K562 (cell line): ENCODE measurements around the gene ZKSCAN3. TPM values are rescaled to one million over a fixed set of nuclear protein-coding genes. Genes with fewer than 3 reads are reported as not detected.

Experiments
- CBX5 ChIP-seq: IDR thresholded peaks from 2 replicates; pipeline ENCODE4 v1.6.1; 2014; ENCODE audit warnings: low read depth, borderline replicate concordance
- CEBPG ChIP-seq, 3 experiments: fragments of 200-800 bp in 1 of 3; sonication (Bioruptor generic) in 1 of 3; sonication (generic) in 1 of 3; formaldehyde crosslinking in 1 of 3; IDR thresholded peaks in 2 of 3; conservative IDR thresholded peaks in 1 of 3; 2 replicates each; pipeline versions ENCODE4 v1.6.1 to v1.8.0; 2016 to 2022; ENCODE audit warnings: missing compliant biosample characterization in 2 of 3, missing genetic modification characterization in 2 of 3, mild to moderate bottlenecking in 1 of 3, missing genetic modification reagents in 1 of 3
- ELF2 ChIP-seq: fragments of 250-450 bp; sonication (Bioruptor Pico); IDR thresholded peaks from 2 replicates; pipeline ENCODE4 v1.5.0; 2021; ENCODE audit warnings: mild to moderate bottlenecking
- EZH2 ChIP-seq: IDR thresholded peaks from 2 replicates; pipeline ENCODE4 v1.6.1; 2012; ENCODE audit warnings: low read depth, mild to moderate bottlenecking, inconsistent platforms, low read length, borderline replicate concordance
- FOXA3 ChIP-seq, 2 experiments: fragments of 450-650 bp in 1 of 2; sonication (generic) in 1 of 2; formaldehyde crosslinking; IDR thresholded peaks in 1 of 2; conservative IDR thresholded peaks in 1 of 2; 2 replicates each; pipeline versions ENCODE4 v1.4.0 to v1.8.0; 2020 to 2022; ENCODE audit warnings: mild to moderate bottlenecking in 2 of 2, missing genetic modification reagents in 1 of 2
- FOXK1 ChIP-seq: sonication (generic); formaldehyde crosslinking; IDR thresholded peaks from 2 replicates; pipeline ENCODE4 v1.8.0; 2022; ENCODE audit warnings: missing genetic modification reagents, mild to moderate bottlenecking, borderline replicate concordance
- FUS ChIP-seq: fragments of 200-400 bp; formaldehyde crosslinking; optimal IDR thresholded peaks from 2 replicates; pipeline ENCODE3; 2017; ENCODE audit warnings: low read depth, low read length
- HDAC6 ChIP-seq: IDR thresholded peaks from 2 replicates; pipeline ENCODE4 v1.6.1; 2012; ENCODE audit warnings: low read depth, mild to moderate bottlenecking, control low read depth, inconsistent platforms, low read length, moderate library complexity
- IRF2 ChIP-seq: sonication (generic); formaldehyde crosslinking; IDR thresholded peaks from 2 replicates; pipeline ENCODE4 v1.8.1; 2022; ENCODE audit warnings: mild to moderate bottlenecking, missing genetic modification reagents
- LARP7 ChIP-seq: fragments of 450-650 bp; IDR thresholded peaks from 2 replicates; pipeline ENCODE4 v1.6.1; 2016
- POLR3A ChIP-seq: IDR thresholded peaks from 2 replicates; pipeline ENCODE4 v1.6.1; 2011; ENCODE audit warnings: borderline replicate concordance, mild to moderate bottlenecking, moderate library complexity; ENCODE audit not compliant: insufficient read length, insufficient read depth; ENCODE audit errors: extremely low read depth
- PURB ChIP-seq: sonication (generic); formaldehyde crosslinking; IDR thresholded peaks from 2 replicates; pipeline ENCODE4 v1.9.0; 2021; ENCODE audit warnings: low read depth, mild to moderate bottlenecking, missing genetic modification reagents
- RBM25 ChIP-seq: fragments of 200-400 bp; formaldehyde crosslinking; IDR thresholded peaks from 2 replicates; pipeline ENCODE4 v1.6.1; 2018; ENCODE audit warnings: low read length, low read depth, moderate library complexity; ENCODE audit not compliant: severe bottlenecking
- SMARCE1 ChIP-seq: fragments of 450-650 bp; IDR thresholded peaks from 2 replicates; pipeline ENCODE4 v1.7.1; 2016; ENCODE audit warnings: mild to moderate bottlenecking
- SRF ChIP-seq, 2 experiments: fragments of 250-450, 450-650 bp in 1 of 2; sonication (Bioruptor Pico) in 1 of 2; sonication (generic) in 1 of 2; formaldehyde crosslinking; IDR thresholded peaks; 2 replicates each; pipeline versions ENCODE4 v1.5.0 to v1.5.1; 2020 to 2022; ENCODE audit warnings: mild to moderate bottlenecking in 1 of 2, missing genetic modification reagents in 1 of 2
- TARDBP ChIP-seq: fragments of 450-650 bp; IDR thresholded peaks from 2 replicates; pipeline ENCODE4 v1.6.1; 2016
- TEAD1 ChIP-seq, 2 experiments: fragments of 450-650 bp in 1 of 2; sonication (generic) in 1 of 2; formaldehyde crosslinking; IDR thresholded peaks; 2 replicates each; pipeline versions ENCODE4 v1.4.0 to v1.8.0; 2020 to 2022; ENCODE audit warnings: mild to moderate bottlenecking in 2 of 2, missing genetic modification reagents in 1 of 2
- ZKSCAN3 ChIP-seq: fragments of 250-450 bp; sonication (Bioruptor Pico); IDR thresholded peaks from 2 replicates; pipeline ENCODE4 v1.4.0; 2020
- ZNF143 ChIP-seq: sonication (generic); formaldehyde crosslinking; IDR thresholded peaks from 2 replicates; pipeline ENCODE4 v1.9.0; 2022; ENCODE audit warnings: mild to moderate bottlenecking, missing genetic modification reagents
- ZNF212 ChIP-seq: fragments of 450-650 bp; formaldehyde crosslinking; IDR thresholded peaks from 2 replicates; pipeline ENCODE4 v1.4.0; 2020; ENCODE audit warnings: mild to moderate bottlenecking
- ZNF311 ChIP-seq: fragments of 250-450 bp; sonication (Bioruptor Pico); IDR thresholded peaks from 2 replicates; pipeline ENCODE4 v1.4.0; 2020; ENCODE audit warnings: mild to moderate bottlenecking, moderate library complexity
- polyA plus RNA-seq, 8 experiments: library from polyadenylated mRNA; depleted of rRNA in 4 of 8; stranded (reverse) in 5 of 8; unstranded in 3 of 8; fragments of >200 nt; fragmentation: Nextera tagmentation in 2 of 8; fragmentation: Illumina TruSeq in 1 of 8; extraction: Ambion mirVana in 2 of 8; extraction: Trizol in 1 of 8; gene quantifications; 2 replicates each; pipeline versions ENCODE4 v1.2.1 to v1.2.3, GENCODE V29; 2011 to 2014; ENCODE audit warnings: inconsistent platforms in 1 of 8, missing spikeins in 1 of 8
- total RNA-seq, 7 experiments: library from RNA; depleted of rRNA in 6 of 7; stranded (reverse); fragments of >200 nt in 6 of 7; fragmentation: Illumina TruSeq in 2 of 7; extraction: Trizol in 2 of 7; gene quantifications; 2 replicates each; pipeline versions ENCODE4 v1.2.1 to v1.2.3, GENCODE V29; 2011 to 2021; ENCODE audit warnings: low replicate concordance in 1 of 7
- TF ChIP-seq, protein P1 (sequence below): fragments of 250-450 bp; sonication (Bioruptor Pico); IDR thresholded peaks from 2 replicates; pipeline ENCODE4 v1.4.0; 2020
- TF ChIP-seq, protein P2 (sequence below): sonication (generic); formaldehyde crosslinking; IDR thresholded peaks from 2 replicates; pipeline ENCODE4 v1.8.0; 2022; ENCODE audit warnings: mild to moderate bottlenecking, missing genetic modification reagents
- TF ChIP-seq, protein P3 (sequence below): sonication (generic); formaldehyde crosslinking; IDR thresholded peaks from 2 replicates; pipeline ENCODE4 v1.8.0; 2022; ENCODE audit warnings: mild to moderate bottlenecking, missing genetic modification reagents, borderline replicate concordance

The ZKSCAN3 gene
- total and polyA plus RNA-seq, 9 of the 15 experiments (the other 6 are each of a cell fraction or from before 2014, with no cell fraction given) = 3.0 to 12.4 (median 10.2) TPM

DNA sequence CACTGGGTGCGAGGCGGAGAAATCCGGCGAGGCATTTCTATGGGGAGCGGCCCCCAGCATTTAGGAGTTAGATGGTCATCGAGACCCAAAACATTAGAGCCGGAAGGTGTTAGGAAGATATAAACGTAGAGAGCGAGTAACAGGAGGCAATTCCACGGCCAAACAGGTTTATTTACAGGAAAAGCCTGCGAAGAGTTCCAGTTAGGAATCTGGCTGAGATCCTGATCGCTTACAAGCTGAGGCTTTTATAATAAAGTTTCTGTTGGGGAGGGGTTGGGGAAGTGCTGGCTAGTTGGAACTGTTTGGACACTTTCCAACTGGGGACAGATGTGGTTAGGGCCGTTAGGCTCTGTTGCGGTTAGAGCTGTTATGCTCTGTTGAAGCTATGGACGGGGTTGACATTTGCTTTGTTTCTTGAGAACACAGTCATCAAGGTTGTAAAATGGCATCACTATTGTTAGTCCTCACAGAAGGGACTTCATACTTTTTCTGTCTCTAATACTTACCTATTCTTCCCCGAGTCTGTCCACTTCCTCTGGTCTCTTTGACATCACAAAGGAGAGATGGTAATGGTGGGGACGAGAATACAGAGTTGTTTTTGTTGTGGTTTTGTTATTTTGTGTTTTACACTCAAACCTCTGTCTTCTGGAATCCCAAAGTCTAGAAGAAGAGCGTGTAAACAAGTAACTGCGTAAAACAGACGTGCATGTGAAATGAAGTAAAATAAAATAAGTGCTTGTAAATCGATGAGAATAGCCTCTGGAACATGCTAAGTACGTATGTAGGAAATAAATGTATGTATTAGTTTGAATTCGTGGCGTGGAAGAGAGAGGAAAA lies 13.2 kb upstream of the ZKSCAN3 start (continued):
- TF ChIP-seq, protein P1, sequence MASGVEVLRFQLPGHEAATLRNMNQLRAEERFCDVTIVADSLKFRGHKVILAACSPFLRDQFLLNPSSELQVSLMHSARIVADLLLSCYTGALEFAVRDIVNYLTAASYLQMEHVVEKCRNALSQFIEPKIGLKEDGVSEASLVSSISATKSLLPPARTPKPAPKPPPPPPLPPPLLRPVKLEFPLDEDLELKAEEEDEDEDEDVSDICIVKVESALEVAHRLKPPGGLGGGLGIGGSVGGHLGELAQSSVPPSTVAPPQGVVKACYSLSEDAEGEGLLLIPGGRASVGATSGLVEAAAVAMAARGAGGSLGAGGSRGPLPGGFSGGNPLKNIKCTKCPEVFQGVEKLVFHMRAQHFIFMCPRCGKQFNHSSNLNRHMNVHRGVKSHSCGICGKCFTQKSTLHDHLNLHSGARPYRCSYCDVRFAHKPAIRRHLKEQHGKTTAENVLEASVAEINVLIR = peak; percentile 75
- TF ChIP-seq ZNF143 (CRISPR knock-in tag) (no peak), TARDBP (no peak), POLR3A (no peak), SMARCE1 (peak; percentile 40; the same call in 1 of the 2 replicates), EZH2 (no peak), FOXK1 (CRISPR knock-in tag) (no peak; the same call in 1 of the 2 replicates), ELF2 (0 out of 2 replicates have a peak, but pooled peaks have one; percentile 58), TEAD1 (CRISPR knock-in tag; IDR thresholded peaks at IDR 0.05) (peak in 1 of 2 experiments; percentile 99; a peak in 2 of 4 replicates), RBM25 (no peak), IRF2 (CRISPR knock-in tag) (no peak), FUS (no peak), CEBPG (CRISPR knock-in tag; IDR thresholded peaks at IDR 0.05) (no peak), CEBPG (tag; conservative IDR thresholded peaks at IDR 0.05 in 1 of 2, IDR thresholded peaks at IDR 0.05 in 1 of 2) (no peak), LARP7 (no peak; the same call in 1 of the 2 replicates), FOXA3 (CRISPR knock-in tag; conservative IDR thresholded peaks at IDR 0.05 in 1 of 2, IDR thresholded peaks at IDR 0.05 in 1 of 2) (peak; percentile 4 to 53; a peak in 3 of 4 replicates), ZNF212 (CRISPR knock-in tag) (no peak; the same call in 1 of the 2 replicates), HDAC6 (no peak), CBX5 (no peak), SRF (CRISPR knock-in tag; IDR thresholded peaks at IDR 0.05) (0 out of 4 replicates have a peak, but pooled peaks of 1 of the 2 experiments have one; percentile 30), ZKSCAN3 (CRISPR knock-in tag) (no peak), PURB (CRISPR knock-in tag) (no peak), ZNF311 (CRISPR knock-in tag) (peak; percentile 97)
- TF ChIP-seq, protein P2, sequence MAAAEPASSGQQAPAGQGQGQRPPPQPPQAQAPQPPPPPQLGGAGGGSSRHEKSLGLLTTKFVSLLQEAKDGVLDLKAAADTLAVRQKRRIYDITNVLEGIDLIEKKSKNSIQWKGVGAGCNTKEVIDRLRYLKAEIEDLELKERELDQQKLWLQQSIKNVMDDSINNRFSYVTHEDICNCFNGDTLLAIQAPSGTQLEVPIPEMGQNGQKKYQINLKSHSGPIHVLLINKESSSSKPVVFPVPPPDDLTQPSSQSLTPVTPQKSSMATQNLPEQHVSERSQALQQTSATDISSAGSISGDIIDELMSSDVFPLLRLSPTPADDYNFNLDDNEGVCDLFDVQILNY (CRISPR knock-in tag) = peak; percentile 3; the same call in 1 of the 2 replicates
- TF ChIP-seq, protein P3, sequence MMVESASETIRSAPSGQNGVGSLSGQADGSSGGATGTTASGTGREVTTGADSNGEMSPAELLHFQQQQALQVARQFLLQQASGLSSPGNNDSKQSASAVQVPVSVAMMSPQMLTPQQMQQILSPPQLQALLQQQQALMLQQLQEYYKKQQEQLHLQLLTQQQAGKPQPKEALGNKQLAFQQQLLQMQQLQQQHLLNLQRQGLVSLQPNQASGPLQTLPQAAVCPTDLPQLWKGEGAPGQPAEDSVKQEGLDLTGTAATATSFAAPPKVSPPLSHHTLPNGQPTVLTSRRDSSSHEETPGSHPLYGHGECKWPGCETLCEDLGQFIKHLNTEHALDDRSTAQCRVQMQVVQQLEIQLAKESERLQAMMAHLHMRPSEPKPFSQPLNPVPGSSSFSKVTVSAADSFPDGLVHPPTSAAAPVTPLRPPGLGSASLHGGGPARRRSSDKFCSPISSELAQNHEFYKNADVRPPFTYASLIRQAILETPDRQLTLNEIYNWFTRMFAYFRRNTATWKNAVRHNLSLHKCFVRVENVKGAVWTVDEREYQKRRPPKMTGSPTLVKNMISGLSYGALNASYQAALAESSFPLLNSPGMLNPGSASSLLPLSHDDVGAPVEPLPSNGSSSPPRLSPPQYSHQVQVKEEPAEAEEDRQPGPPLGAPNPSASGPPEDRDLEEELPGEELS (CRISPR knock-in tag) = no peak
